Activated CD8-positive, alpha-beta memory T cell treated with anti-CD3 and anti-CD28 coated beads for 24 hours (primary cell): ENCODE measurements around the gene TXLNB.

Experiments
- DNase-seq: peaks from one replicate; pipeline ENCODE4 v3.0.0-alpha.2; 2020

Gene TXLNB

GRCh38 chr6:139291813-139292619, at the start of gene TXLNB:
TSS of gene TXLNB (minus strand) at chr6:139291998. CDS start at chr6:139288899, 3,099 bp downstream.
- peak; percentile 80 for DNase-seq

GRCh38 chr6:139341060-139341459, 49.3 kb upstream of the TXLNB start:
- DNase-seq: no peak

GRCh38 chr6:139338795-139339194, 47.0 kb upstream of the TXLNB start:
- DNase-seq: no peak

- no peak for DNase-seq
Measured at GRCh38 chr6:139337830-139338229, 46.0 kb upstream of the TXLNB start.

- DNase-seq: no peak
Measured at GRCh38 chr6:139337001-139337400, 45.2 kb upstream of the TXLNB start.

- no peak for DNase-seq
Measured at GRCh38 chr6:139336488-139336887, 44.7 kb upstream of the TXLNB start.

GRCh38 chr6:139335447-139336210, 43.8 kb upstream of the TXLNB start:
- DNase-seq: no peak

GRCh38 chr6:139334806-139335446, 43.1 kb upstream of the TXLNB start:
- DNase-seq: no peak

GRCh38 chr6:139330826-139331500, 39.2 kb upstream of the TXLNB start:
- DNase-seq: no peak

- no peak for DNase-seq
Measured at GRCh38 chr6:139330306-139330705, 38.5 kb upstream of the TXLNB start.

- no peak for DNase-seq
Measured at GRCh38 chr6:139329224-139329623, 37.4 kb upstream of the TXLNB start.

- DNase-seq: no peak
Measured at GRCh38 chr6:139327038-139327437, 35.2 kb upstream of the TXLNB start.

- DNase-seq: no peak
Measured at GRCh38 chr6:139325686-139326085, 33.9 kb upstream of the TXLNB start.

- DNase-seq: no peak
Measured at GRCh38 chr6:139325125-139325524, 33.3 kb upstream of the TXLNB start.

GRCh38 chr6:139324301-139324555, 32.4 kb upstream of the TXLNB start:
- DNase-seq: no peak

GRCh38 chr6:139323511-139324300, 31.9 kb upstream of the TXLNB start:
- peak; percentile 89 for DNase-seq

- no peak for DNase-seq
Measured at GRCh38 chr6:139320081-139320480, 28.3 kb upstream of the TXLNB start.

- no peak for DNase-seq
Measured at GRCh38 chr6:139316622-139317317, 25.0 kb upstream of the TXLNB start.

GRCh38 chr6:139313784-139314545, 22.2 kb upstream of the TXLNB start:
- no peak for DNase-seq

GRCh38 chr6:139313229-139313628, 21.4 kb upstream of the TXLNB start:
- no peak for DNase-seq

- DNase-seq: no peak
Measured at GRCh38 chr6:139311831-139312230, 20.0 kb upstream of the TXLNB start.
